A673 (cell line): ENCODE data around the gene GOLGA7B. TPM values are rescaled to one million over a fixed set of nuclear protein-coding genes. Genes with fewer than 3 reads are reported as not detected.

ENCODE experiments used
- BruUV-seq: library from RNA; stranded (reverse); fragments of 400-500 nt; replicated peaks from 2 replicates; lab custom pipeline; 2021; lab: Mats Ljungman, UMichigan
- CTCF ChIA-PET: fragments of 300-600 bp; sonication (Branson Sonifier 250); formaldehyde crosslinking; loops from one replicate; lab custom pipeline; 2022; ENCODE audit warnings: antibody characterized with exemption; lab: Charles Lee
- POLR2A ChIA-PET: fragments of 300-600 bp; sonication (Branson Sonifier 250); formaldehyde crosslinking; loops from one replicate; lab custom pipeline; 2022; ENCODE audit warnings: antibody characterized with exemption; ENCODE audit not compliant: low non-redundant PET; lab: Charles Lee
- DNase-seq: peaks from one replicate; pipeline ENCODE4 v3.0.0-alpha.2; 2015; ENCODE audit warnings: low spot score
- H3K27ac ChIP-seq: fragments of 200-600 bp; sonication (generic); 2 replicates; pipeline ENCODE4 v1.5.1; 2016; ENCODE audit warnings: mixed run types, low read depth, mild to moderate bottlenecking, mixed read lengths, antibody characterized with exemption, low read length; ENCODE audit not compliant: poor library complexity, severe bottlenecking
- H3K27me3 ChIP-seq: fragments of 200-600 bp; sonication (generic); replicated peaks from 2 replicates; pipeline ENCODE4 v1.6.1; 2017; ENCODE audit warnings: mixed run types, low read depth, mild to moderate bottlenecking, mixed read lengths, antibody characterized with exemption, low read length; ENCODE audit not compliant: insufficient read depth, poor library complexity
- H3K36me3 ChIP-seq: fragments of 200-600 bp; sonication (generic); 2 replicates; pipeline ENCODE4 v1.6.1; 2016; ENCODE audit warnings: mixed run types, mild to moderate bottlenecking, mixed read lengths, antibody characterized with exemption, low read length; ENCODE audit not compliant: insufficient read depth, poor library complexity, severe bottlenecking
- H3K4me1 ChIP-seq: fragments of 200-600 bp; sonication (generic); 2 replicates; pipeline ENCODE4 v1.6.1; 2017; ENCODE audit warnings: mixed run types, mild to moderate bottlenecking, mixed read lengths, antibody characterized with exemption, low read length; ENCODE audit not compliant: insufficient read depth, poor library complexity, severe bottlenecking
- H3K4me3 ChIP-seq: fragments of 200-600 bp; sonication (generic); 2 replicates; pipeline ENCODE4 v1.5.1; 2016; ENCODE audit warnings: low read depth, mixed run types, mild to moderate bottlenecking, mixed read lengths, low read length; ENCODE audit not compliant: poor library complexity, severe bottlenecking
- H3K9me3 ChIP-seq: fragments of 200-600 bp; sonication (generic); 2 replicates; pipeline ENCODE4 v1.6.1; 2016; ENCODE audit warnings: mixed run types, low read depth, mild to moderate bottlenecking, mixed read lengths, antibody characterized with exemption, low read length; ENCODE audit not compliant: poor library complexity, severe bottlenecking
- CTCF ChIP-seq: fragments of 300-800, 200-600 bp; sonication (generic); conservative IDR thresholded peaks from 2 replicates; pipeline ENCODE4 v1.5.1; 2017; ENCODE audit warnings: low read depth, mild to moderate bottlenecking, antibody characterized with exemption, low read length, moderate library complexity, mixed read lengths
- EZH2 ChIP-seq: fragments of 200-600 bp; sonication (generic); IDR thresholded peaks from 2 replicates; pipeline ENCODE4 v1.6.1; 2017; ENCODE audit warnings: borderline replicate concordance, low read depth, mild to moderate bottlenecking, mixed read lengths, antibody characterized with exemption, low read length; ENCODE audit not compliant: poor library complexity, severe bottlenecking
- intact Hi-C: fragments of 100-400 bp; cut with micrococcal nuclease; formaldehyde crosslinking; loops from one replicate; pipeline ENCODE4 v1.10.0; 2022; ENCODE audit not compliant: unreplicated experiment
- total RNA-seq: library from RNA; stranded (reverse); gene quantifications from 2 replicates; pipeline ENCODE4 v1.2.3, GENCODE V29; 2021

Gene GOLGA7B
- total RNA-seq, 1 experiment from 2014 or later: 0.64 TPM

GRCh38 chr10:97811958-97812357 lies 37.7 kb upstream of the GOLGA7B start:
- no peaks in the 10 kb centered on the region for H3K27me3 ChIP-seq
- H3K4me3 ChIP-seq: no peak overlapping the region
- H3K36me3 ChIP-seq: no peaks in the 10 kb centered on the region
- peak; percentile 36 for DNase-seq
- H3K9me3 ChIP-seq: no peaks in the 10 kb centered on the region
- no peak overlapping the region for H3K27ac ChIP-seq
- POLR2A ChIA-PET: no interaction called here
- peaks cover 7% of the 10 kb centered on the region for H3K4me1 ChIP-seq
- TF ChIP-seq CTCF: no peak
- no peak for TF ChIP-seq EZH2
- intact Hi-C loops: no loop called here
- BruUV-seq: no TSS peak
- CTCF ChIA-PET: no interaction called here

DNA sequence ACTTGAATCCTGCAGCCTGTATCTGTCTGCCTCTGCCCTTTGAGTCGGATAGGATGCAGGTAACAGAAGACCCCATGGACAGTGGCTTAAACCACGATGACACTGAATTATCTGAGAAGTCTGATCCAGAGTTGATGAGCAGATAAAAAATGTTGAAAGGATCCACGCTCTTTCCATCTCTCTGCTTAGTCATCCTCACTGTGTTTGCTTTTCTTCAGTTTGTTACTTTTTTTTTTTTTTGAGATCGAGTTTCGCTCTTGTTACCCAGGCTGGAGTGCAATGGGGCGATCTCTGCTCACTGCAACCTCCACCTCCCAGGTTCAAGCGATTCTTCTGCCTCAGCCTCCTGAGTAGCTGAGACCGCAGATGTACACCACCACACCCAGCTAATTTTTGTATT lies 36.9 kb upstream of the GOLGA7B start:
- TF ChIP-seq EZH2 (no peak), CTCF (no peak)
- no peak overlapping the region for H3K27ac ChIP-seq
- intact Hi-C loops: no loop called here
- no peak overlapping the region for H3K4me3 ChIP-seq
- POLR2A ChIA-PET: no interaction called here
- H3K9me3 ChIP-seq: no peaks in the 10 kb centered on the region
- BruUV-seq: no TSS peak
- no peak for DNase-seq
- peaks cover 7% of the 10 kb centered on the region for H3K4me1 ChIP-seq
- CTCF ChIA-PET: no interaction called here
- no peaks in the 10 kb centered on the region for H3K27me3 ChIP-seq
- no peaks in the 10 kb centered on the region for H3K36me3 ChIP-seq

DNA sequence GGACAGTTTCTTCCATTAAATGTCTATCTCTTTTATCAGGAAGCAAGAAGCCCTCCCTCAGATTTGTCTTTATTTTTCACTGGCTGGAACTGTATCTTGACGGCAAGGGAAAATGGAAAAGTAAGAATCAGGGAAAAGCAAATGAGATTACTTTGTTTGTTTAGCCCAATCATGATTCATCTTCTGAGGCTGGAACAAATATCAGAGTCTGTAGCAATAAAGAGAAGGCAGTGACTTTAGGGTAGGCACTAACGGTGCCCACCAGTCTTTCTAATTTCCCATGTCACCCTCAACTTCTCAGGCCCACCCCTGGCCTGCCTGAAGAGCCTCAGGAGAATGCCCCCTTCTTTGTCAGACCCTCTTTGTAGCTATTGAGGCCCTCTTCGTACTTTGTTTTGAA lies 36.3 kb upstream of the GOLGA7B start:
- no peak for DNase-seq
- ChIA-PET CTCF (no interaction called here), POLR2A (no interaction called here)
- H3K27me3 ChIP-seq: no peaks in the 10 kb centered on the region
- H3K4me3 ChIP-seq: no peak overlapping the region
- H3K9me3 ChIP-seq: no peaks in the 10 kb centered on the region
- peaks cover 7% of the 10 kb centered on the region for H3K4me1 ChIP-seq
- no peaks in the 10 kb centered on the region for H3K36me3 ChIP-seq
- no peak overlapping the region for H3K27ac ChIP-seq
- no TSS peak for BruUV-seq
- TF ChIP-seq EZH2 (no peak), CTCF (no peak)
- intact Hi-C loops: no loop called here
